AG09309 (cell line): ENCODE results near the gene SLC26A11.
"Not testable (repeated sequence)": the region's sequence is repeated elsewhere in the genome, so short reads cannot be mapped to it uniquely, and the experiment has no call there.

Experiments used
- DNase-seq: peaks from one replicate; pipeline ENCODE4 v3.0.0-alpha.2; 2010; ENCODE audit warnings: low read depth
- H3K4me3 ChIP-seq: 2 replicates; pipeline ENCODE4 v1.5.1; 2011; ENCODE audit warnings: mild to moderate bottlenecking, low read depth, low read length, moderate library complexity; ENCODE audit not compliant: control insufficient read depth
- TF ChIP-seq, protein P1 (sequence below): IDR thresholded peaks from 2 replicates; pipeline ENCODE4 v1.5.1; 2011; ENCODE audit warnings: mild to moderate bottlenecking, low read depth, low read length, inconsistent platforms; ENCODE audit not compliant: insufficient read depth, control insufficient read depth; ENCODE audit errors: missing control alignments

Gene SLC26A11

GRCh38 chr17:80294210-80294609, 74.0 kb downstream of the SLC26A11 start:
- no peak for DNase-seq
- H3K4me3 ChIP-seq = no peak overlapping the region
- TF ChIP-seq, protein P1, sequence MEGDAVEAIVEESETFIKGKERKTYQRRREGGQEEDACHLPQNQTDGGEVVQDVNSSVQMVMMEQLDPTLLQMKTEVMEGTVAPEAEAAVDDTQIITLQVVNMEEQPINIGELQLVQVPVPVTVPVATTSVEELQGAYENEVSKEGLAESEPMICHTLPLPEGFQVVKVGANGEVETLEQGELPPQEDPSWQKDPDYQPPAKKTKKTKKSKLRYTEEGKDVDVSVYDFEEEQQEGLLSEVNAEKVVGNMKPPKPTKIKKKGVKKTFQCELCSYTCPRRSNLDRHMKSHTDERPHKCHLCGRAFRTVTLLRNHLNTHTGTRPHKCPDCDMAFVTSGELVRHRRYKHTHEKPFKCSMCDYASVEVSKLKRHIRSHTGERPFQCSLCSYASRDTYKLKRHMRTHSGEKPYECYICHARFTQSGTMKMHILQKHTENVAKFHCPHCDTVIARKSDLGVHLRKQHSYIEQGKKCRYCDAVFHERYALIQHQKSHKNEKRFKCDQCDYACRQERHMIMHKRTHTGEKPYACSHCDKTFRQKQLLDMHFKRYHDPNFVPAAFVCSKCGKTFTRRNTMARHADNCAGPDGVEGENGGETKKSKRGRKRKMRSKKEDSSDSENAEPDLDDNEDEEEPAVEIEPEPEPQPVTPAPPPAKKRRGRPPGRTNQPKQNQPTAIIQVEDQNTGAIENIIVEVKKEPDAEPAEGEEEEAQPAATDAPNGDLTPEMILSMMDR = no peak

GRCh38 chr17:80294653-80295052, 74.4 kb downstream of the SLC26A11 start:
- no peak overlapping the region for H3K4me3 ChIP-seq
- no peak for DNase-seq
- TF ChIP-seq, protein P1 = no peak

GRCh38 chr17:80295146-80295545, 74.9 kb downstream of the SLC26A11 start:
- no peak for DNase-seq
- H3K4me3 ChIP-seq = no peak overlapping the region
- TF ChIP-seq, protein P1 = no peak

DNA sequence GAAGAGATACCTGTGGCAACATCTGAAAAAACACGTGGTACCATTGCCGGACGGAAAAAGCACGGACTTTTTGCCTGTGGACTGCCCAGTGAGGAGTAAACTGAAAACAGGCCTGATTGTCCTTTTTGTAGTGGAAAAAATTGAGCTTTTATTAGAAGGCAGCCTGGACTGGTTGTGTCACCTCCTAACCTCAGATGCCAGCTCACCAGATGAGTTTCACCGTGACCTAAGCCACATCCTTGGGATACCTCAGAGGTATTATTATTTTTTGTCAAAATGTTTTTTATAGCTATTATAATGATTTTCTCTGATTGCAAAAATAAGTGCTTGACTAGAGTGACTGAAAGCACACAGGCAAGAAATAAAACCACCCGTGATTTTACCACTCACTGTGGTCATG, 75.3 kb downstream of the SLC26A11 start:
- TF ChIP-seq, protein P1 = no peak
- DNase-seq = no peak

DNA sequence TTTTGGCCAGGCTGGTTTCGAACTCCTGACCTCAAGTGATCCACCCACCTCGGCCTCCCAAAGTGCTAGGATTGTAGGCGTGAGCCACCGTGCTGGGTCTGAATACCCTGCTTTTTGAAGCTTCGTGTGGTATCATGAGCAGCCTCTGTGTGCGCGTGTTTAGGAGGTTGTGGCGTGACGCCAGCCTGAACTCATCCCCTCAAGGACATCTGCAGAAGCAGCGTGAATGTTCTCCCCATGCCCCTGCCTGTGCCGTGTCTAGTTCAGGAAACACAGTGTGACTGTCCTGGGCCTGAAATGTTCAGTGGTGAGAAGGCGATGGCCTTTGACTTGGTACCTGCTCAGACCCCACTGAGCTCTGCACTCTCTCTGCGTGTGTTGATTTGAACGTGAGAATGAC, 76.0 kb downstream of the SLC26A11 start:
- DNase-seq = no peak
- TF ChIP-seq, protein P1 = no peak
- H3K4me3 ChIP-seq = no peak overlapping the region

More for the DNA sequence above, 75.3 kb downstream of the SLC26A11 start:
- H3K4me3 ChIP-seq = no peak overlapping the region

- TF ChIP-seq, protein P1 = no peak
- DNase-seq = no peak
- no peak overlapping the region for H3K4me3 ChIP-seq
Observed at GRCh38 chr17:80297996-80298560, 77.9 kb downstream of the SLC26A11 start.

DNA sequence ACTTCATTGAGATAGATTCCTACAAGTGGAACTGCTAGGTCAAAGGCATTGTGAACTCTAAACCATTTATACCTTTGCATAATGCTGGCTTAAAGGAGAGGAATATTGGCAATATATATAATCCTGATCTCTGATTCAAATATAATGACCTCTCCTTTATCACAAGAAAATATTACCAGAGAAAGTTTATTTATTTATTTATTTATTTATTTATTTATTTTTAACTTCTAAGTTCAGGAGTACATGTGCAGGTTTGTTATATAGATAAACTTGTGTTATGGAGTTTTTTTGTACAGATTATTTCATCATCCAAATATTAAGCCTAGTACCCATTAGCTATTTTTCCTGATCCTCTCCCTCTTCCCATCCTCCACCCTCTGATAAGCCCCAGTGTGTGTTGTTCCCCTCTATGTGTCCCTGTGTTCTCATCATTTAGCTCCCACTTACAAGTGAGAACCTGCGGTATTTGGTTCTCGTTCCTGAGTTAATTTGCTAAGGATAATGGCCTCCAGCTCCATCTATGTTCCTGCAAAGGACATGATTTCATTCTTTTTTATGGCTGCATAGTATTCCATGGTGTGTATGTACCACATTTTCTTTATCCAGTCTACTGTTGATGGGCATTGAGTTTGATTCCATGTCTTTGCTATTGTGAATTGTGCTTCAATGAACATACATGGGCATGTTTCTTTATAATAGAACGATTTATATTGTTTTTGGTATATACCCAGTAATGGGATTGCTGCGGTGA, 79.3 kb downstream of the SLC26A11 start:
- not testable (repeated sequence) for H3K4me3 ChIP-seq, DNase-seq

DNA sequence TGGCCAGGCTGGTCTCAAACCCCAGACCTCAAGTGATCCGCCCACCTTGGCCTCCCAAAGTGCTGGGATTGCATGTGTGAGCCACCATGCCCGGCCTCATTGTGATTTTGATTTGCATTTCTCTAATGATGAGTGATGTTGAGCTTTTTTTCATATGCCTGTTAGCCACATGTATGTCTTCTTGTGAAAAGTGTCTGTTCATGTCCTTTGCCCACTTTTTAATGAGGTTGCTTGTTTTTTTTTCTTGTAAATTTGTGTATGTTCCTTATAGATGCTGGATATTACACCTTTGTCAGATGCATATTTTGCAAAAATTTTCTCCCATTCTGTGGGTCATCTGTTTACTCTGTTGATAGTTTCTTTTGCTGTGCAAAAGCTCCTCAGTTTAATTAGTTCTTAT, 80.5 kb downstream of the SLC26A11 start:
- H3K4me3 ChIP-seq, DNase-seq: not testable (repeated sequence)
